Measurements from ENCODE around the gene DVL1.

Gene DVL1

DNA sequence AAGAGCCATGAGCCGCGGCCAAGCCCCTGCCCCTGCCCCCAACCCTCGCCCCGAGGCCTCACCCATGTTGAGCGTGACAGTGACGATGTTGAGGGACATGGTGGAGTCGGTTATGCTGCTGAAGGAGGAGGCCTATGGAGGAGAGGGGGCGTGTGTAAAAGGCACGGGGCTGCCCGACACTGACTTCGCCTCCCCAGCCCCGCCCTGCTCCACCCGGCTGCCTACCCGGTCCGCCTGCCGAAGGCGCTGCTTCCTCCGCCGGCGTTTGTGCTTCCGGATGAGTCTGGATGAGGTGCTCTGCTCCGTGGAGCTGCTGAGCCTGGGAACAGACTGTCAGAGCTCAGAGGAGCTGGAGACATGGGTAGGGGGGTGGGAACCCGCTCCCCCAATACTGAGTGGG, 9.0 kb downstream of the DVL1 start:
- no peak for DNase-seq

GRCh38 chr1:1338278-1338677, 10.9 kb downstream of the DVL1 start:
- DNase-seq: no peak

GRCh38 chr1:1337793-1338147, 11.4 kb downstream of the DVL1 start:
- DNase-seq: no peak

GRCh38 chr1:1336931-1337792, 12.1 kb downstream of the DVL1 start:
- no peak for DNase-seq

DNA sequence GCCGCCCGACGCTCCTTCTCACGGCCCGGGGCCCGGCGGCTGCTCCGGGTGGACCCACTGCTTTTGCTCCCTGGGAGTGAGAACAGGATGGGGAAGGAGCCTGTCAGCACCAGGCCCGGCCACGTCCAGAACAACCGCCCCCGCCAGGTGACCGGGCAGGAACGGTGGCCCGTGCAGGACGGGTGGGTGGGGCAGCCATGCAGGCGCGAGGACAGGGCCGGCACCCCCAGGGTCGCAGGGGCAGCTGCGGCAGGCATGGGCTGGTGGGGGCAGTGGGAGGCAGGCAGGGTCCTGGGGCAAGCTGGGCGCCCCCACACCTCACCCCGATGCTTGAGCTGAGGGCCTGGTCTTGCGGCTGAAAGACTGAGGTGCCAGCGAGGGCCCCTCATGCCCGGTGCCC, 12.8 kb downstream of the DVL1 start:
- DNase-seq: no peak

DNA sequence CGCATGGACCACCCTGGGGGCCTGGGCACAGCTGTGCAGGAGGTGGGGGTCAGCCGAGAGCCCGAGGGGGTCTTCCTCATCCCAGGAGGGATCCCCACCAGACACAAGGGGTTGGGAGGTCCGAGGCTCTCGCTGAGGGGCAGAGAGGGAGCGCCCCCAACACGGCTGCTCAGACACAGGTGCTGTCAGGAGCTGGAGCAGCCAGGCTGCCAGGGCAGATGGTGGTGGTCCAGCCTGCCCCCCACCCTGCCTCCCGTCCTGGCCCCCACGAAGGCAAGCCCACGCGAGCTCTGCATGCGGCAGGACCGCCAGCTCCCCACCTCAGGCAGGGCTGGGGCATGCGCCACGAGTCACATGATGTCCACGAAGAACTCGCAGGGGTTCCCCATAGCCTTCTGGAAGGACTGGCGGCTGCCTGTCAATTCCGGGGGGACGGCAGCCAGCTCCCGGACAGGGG, 13.4 kb downstream of the DVL1 start:
- no peak for DNase-seq

GRCh38 chr1:1335283-1335682, 13.9 kb downstream of the DVL1 start:
- no peak for DNase-seq

GRCh38 chr1:1334835-1335234, 14.4 kb downstream of the DVL1 start:
- no peak for DNase-seq

DNA sequence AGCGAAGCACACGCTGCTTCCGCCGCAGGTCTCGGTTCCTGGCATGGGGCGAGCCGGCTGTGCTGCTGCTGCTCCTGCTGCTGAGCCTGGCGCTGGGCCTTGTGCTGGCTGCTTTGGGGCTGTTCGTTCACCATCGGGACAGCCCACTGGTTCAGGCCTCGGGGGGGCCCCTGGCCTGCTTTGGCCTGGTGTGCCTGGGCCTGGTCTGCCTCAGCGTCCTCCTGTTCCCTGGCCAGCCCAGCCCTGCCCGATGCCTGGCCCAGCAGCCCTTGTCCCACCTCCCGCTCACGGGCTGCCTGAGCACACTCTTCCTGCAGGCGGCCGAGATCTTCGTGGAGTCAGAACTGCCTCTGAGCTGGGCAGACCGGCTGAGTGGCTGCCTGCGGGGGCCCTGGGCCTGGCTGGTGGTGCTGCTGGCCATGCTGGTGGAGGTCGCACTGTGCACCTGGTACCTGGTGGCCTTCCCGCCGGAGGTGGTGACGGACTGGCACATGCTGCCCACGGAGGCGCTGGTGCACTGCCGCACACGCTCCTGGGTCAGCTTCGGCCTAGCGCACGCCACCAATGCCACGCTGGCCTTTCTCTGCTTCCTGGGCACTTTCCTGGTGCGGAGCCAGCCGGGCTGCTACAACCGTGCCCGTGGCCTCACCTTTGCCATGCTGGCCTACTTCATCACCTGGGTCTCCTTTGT, 15.5 kb downstream of the DVL1 start:
- DNase-seq: no peak

GRCh38 chr1:1332774-1333480, 16.3 kb downstream of the DVL1 start:
- no peak for DNase-seq

DNA sequence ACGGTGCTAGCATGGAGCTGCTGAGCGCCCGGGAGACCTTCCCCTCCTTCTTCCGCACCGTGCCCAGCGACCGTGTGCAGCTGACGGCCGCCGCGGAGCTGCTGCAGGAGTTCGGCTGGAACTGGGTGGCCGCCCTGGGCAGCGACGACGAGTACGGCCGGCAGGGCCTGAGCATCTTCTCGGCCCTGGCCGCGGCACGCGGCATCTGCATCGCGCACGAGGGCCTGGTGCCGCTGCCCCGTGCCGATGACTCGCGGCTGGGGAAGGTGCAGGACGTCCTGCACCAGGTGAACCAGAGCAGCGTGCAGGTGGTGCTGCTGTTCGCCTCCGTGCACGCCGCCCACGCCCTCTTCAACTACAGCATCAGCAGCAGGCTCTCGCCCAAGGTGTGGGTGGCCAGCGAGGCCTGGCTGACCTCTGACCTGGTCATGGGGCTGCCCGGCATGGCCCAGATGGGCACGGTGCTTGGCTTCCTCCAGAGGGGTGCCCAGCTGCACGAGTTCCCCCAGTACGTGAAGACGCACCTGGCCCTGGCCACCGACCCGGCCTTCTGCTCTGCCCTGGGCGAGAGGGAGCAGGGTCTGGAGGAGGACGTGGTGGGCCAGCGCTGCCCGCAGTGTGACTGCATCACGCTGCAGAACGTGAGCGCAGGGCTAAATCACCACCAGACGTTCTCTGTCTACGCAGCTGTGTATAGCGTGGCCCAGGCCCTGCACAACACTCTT, 17.0 kb downstream of the DVL1 start:
- no peak for DNase-seq

DNA sequence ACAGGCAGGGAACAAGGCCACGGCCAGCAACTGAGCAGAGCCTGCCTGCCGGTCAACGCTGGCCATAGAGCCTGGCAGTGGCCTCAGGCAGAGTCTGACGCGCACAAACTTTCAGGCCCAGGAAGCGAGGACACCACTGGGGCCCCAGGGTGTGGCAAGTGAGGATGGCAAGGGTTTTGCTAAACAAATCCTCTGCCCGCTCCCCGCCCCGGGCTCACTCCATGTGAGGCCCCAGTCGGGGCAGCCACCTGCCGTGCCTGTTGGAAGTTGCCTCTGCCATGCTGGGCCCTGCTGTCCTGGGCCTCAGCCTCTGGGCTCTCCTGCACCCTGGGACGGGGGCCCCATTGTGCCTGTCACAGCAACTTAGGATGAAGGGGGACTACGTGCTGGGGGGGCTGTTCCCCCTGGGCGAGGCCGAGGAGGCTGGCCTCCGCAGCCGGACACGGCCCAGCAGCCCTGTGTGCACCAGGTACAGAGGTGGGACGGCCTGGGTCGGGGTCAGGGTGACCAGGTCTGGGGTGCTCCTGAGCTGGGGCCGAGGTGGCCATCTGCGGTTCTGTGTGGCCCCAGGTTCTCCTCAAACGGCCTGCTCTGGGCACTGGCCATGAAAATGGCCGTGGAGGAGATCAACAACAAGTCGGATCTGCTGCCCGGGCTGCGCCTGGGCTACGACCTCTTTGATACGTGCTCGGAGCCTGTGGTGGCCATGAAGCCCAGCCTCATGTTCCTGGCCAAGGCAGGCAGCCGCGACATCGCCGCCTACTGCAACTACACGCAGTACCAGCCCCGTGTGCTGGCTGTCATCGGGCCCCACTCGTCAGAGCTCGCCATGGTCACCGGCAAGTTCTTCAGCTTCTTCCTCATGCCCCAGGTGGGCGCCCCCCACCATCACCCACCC, 17.9 kb downstream of the DVL1 start, which contains the start of gene TAS1R3:
Gene TAS1R3, plus strand, starts transcription at position 213 of the 898 bp plus-strand sequence. Its CDS starts 66 bp downstream, at position 279.
- no peak for DNase-seq

DNA sequence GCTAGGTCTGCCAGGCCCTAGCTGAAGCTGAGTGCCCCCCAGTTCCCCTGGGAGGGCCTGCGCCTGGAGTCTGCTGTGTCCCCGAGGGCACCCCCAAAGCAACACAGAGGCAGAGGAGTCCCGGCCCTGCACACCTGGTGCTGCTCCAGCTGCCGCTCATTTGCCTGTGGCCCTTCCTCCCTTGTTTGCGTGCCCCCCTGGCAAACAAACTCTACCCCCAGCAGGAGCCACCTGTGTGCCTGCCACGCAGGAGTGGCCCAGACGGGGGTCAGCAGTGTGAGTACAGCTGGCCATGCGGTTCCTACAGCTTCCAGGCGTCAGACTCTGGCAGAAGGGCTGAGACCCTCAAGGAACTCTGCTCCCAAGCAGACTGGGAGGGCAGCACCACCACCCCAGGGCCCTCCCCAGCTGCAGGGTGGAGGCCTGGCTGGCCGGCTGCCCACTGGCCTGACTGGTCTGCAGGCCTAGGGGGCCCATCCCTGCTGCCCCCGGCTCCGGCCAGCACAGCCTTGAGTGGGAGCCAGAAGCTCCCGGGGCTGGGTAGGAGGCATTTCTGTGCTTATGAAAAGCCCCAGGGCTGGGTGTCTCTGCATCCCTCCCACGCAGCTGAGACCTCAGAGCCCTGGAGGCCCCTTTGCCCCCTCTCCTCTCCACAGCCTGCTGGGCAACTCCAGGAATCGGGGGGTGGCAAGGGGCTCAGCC, 18.7 kb downstream of the DVL1 start:
- DNase-seq: no peak

GRCh38 chr1:1329304-1330210, 19.7 kb downstream of the DVL1 start:
- no peak for DNase-seq

DNA sequence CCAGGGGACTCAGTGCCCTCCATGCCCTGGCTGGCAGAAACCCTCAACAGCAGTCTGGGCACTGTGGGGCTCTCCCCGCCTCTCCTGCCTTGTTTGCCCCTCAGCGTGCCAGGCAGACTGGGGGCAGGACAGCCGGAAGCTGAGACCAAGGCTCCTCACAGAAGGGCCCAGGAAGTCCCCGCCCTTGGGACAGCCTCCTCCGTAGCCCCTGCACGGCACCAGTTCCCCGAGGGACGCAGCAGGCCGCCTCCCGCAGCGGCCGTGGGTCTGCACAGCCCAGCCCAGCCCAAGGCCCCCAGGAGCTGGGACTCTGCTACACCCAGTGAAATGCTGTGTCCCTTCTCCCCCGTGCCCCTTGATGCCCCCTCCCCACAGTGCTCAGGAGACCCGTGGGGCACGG, 21.0 kb downstream of the DVL1 start:
- DNase-seq: no peak

DNA sequence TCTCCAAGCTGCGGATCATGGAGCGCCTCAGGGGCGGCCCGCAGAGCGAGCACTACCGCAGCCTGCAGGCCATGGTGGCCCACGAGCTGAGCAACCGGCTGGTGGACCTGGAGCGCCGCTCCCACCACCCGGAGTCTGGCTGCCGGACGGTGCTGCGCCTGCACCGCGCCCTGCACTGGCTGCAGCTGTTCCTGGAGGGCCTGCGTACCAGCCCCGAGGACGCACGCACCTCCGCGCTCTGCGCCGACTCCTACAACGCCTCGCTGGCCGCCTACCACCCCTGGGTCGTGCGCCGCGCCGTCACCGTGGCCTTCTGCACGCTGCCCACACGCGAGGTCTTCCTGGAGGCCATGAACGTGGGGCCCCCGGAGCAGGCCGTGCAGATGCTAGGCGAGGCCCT, 21.9 kb downstream of the DVL1 start:
- DNase-seq: no peak

GRCh38 chr1:1326075-1326605, 23.1 kb downstream of the DVL1 start:
- DNase-seq: no peak

GRCh38 chr1:1325288-1326074, 23.7 kb downstream of the DVL1 start:
- DNase-seq: no peak
